ENCODE data around the gene MIB1.
A peak's percentile ranks its signal among the peaks of the same experiment; 100 is the strongest.

MIB1 gene

DNA sequence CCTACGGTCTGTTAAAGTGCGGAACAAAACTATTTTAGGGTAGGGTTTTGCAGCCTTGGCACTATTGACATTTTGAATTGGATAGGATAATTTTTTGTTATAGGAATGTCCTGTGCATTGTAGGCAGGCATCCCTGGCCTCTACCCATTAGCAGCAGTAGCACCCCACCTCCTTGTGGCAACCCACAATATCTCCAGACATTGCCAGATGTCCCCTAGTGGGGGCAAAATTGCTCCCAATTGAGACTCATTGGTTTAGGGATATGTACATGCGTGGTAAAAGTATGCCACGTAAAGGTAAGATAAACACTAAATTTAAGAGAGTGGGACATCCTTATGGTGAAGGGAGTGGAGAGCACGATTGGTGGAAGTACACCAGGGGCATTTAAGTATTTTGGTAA is 4.6 kb downstream of the MIB1 start:
- peaks cover 54% of the 10 kb centered on the region for H3K79me2 ChIP-seq (ENCODE audit: control insufficient read depth, insufficient read depth, low read length)
- no peaks in the 10 kb centered on the region for H3K27me3 ChIP-seq (ENCODE audit: insufficient read depth, low read length, poor library complexity)
- no peak overlapping the region for H4K5ac ChIP-seq (ENCODE audit: low read length)
- H3K27ac ChIP-seq (ENCODE audit: low read depth, low read length), result no peak overlapping the region
- no peak overlapping the region for H2AK5ac ChIP-seq (ENCODE audit: low read length)
- no peak overlapping the region for H2BK15ac ChIP-seq (replicated peaks; ENCODE audit: low read depth)
- peak; percentile 14 for DNase-seq
- H2BK5ac ChIP-seq (ENCODE audit: low read length), result no peak overlapping the region
- H3K4me3 ChIP-seq (ENCODE audit: low read length), result no peak overlapping the region
- no peak overlapping the region for H3K56ac ChIP-seq (ENCODE audit: low read length)
- no peak overlapping the region for H3K23ac ChIP-seq (ENCODE audit: low read length)
- H3K18ac ChIP-seq (ENCODE audit: low read length), result no peak overlapping the region
- H3K9ac ChIP-seq (ENCODE audit: low read length), result no peak overlapping the region
- H2BK120ac ChIP-seq (ENCODE audit: low read depth, low read length), result no peak overlapping the region
- H3K4me1 ChIP-seq (ENCODE audit: control insufficient read depth, low read depth, low read length), result no peaks in the 10 kb centered on the region
- no peak overlapping the region for H3K4ac ChIP-seq (ENCODE audit: low read depth, low read length)
- peaks cover 5% of the 10 kb centered on the region for H3K79me1 ChIP-seq (ENCODE audit: low read length)
- no peak overlapping the region for H3K4me2 ChIP-seq (ENCODE audit: low read length)
- H4K8ac ChIP-seq (ENCODE audit: low read depth, low read length), result peak overlapping the region; percentile 81
- WGBS (ENCODE audit: extremely low coverage, insufficient coverage, low lambda C conversion rate), result no CpG with 5 or more reads among the region's 5 CpGs
- no peaks in the 10 kb centered on the region for H3K36me3 ChIP-seq (ENCODE audit: control insufficient read depth, insufficient read depth, low read length)

GRCh38 chr18:21747268-21747667 is 6.7 kb downstream of the MIB1 start:
- Histone ChIP-seq H3K79me1 (ENCODE audit: low read length) (peaks cover 6% of the 10 kb centered on the region), H3K4me3 (ENCODE audit: low read length) (no peak overlapping the region), H3K56ac (ENCODE audit: low read length) (no peak overlapping the region), H3K23ac (ENCODE audit: low read length) (no peak overlapping the region), H2BK5ac (ENCODE audit: low read length) (no peak overlapping the region), H2BK120ac (ENCODE audit: low read depth, low read length) (no peak overlapping the region), H3K4ac (ENCODE audit: low read depth, low read length) (no peak overlapping the region), H4K5ac (ENCODE audit: low read length) (no peak overlapping the region), H3K4me2 (ENCODE audit: low read length) (no peak overlapping the region), H3K79me2 (ENCODE audit: control insufficient read depth, insufficient read depth, low read length) (peaks cover 50% of the 10 kb centered on the region), H4K8ac (ENCODE audit: low read depth, low read length) (no peak overlapping the region), H2AK5ac (ENCODE audit: low read length) (no peak overlapping the region), H3K18ac (ENCODE audit: low read length) (no peak overlapping the region), H3K9ac (ENCODE audit: low read length) (no peak overlapping the region), H3K36me3 (ENCODE audit: control insufficient read depth, insufficient read depth, low read length) (no peaks in the 10 kb centered on the region), H3K27ac (ENCODE audit: low read depth, low read length) (no peak overlapping the region), H3K4me1 (ENCODE audit: control insufficient read depth, low read depth, low read length) (no peaks in the 10 kb centered on the region), H3K27me3 (ENCODE audit: insufficient read depth, low read length, poor library complexity) (no peaks in the 10 kb centered on the region), H2BK15ac (replicated peaks; ENCODE audit: low read depth) (no peak overlapping the region)
- WGBS (ENCODE audit: extremely low coverage, insufficient coverage, low lambda C conversion rate), result no CpG with 5 or more reads among the region's 2 CpGs
- DNase-seq, result no peak

GRCh38 chr18:21747764-21748693 is 7.4 kb downstream of the MIB1 start:
- H3K4ac ChIP-seq (ENCODE audit: low read depth, low read length), result no peak overlapping the region
- H2AK5ac ChIP-seq (ENCODE audit: low read length), result no peak overlapping the region
- H3K27me3 ChIP-seq (ENCODE audit: insufficient read depth, low read length, poor library complexity), result no peaks in the 10 kb centered on the region
- H2BK120ac ChIP-seq (ENCODE audit: low read depth, low read length), result no peak overlapping the region
- no peak overlapping the region for H4K8ac ChIP-seq (ENCODE audit: low read depth, low read length)
- no peak overlapping the region for H2BK5ac ChIP-seq (ENCODE audit: low read length)
- no peak overlapping the region for H3K56ac ChIP-seq (ENCODE audit: low read length)
- no peak for DNase-seq
- H3K27ac ChIP-seq (ENCODE audit: low read depth, low read length), result no peak overlapping the region
- no peak overlapping the region for H3K4me3 ChIP-seq (ENCODE audit: low read length)
- H3K23ac ChIP-seq (ENCODE audit: low read length), result no peak overlapping the region
- no peaks in the 10 kb centered on the region for H3K4me1 ChIP-seq (ENCODE audit: control insufficient read depth, low read depth, low read length)
- H3K79me2 ChIP-seq (ENCODE audit: control insufficient read depth, insufficient read depth, low read length), result peaks cover 46% of the 10 kb centered on the region
- H4K5ac ChIP-seq (ENCODE audit: low read length), result no peak overlapping the region
- no peaks in the 10 kb centered on the region for H3K36me3 ChIP-seq (ENCODE audit: control insufficient read depth, insufficient read depth, low read length)
- H3K79me1 ChIP-seq (ENCODE audit: low read length), result peaks cover 6% of the 10 kb centered on the region
- no peak overlapping the region for H3K4me2 ChIP-seq (ENCODE audit: low read length)
- no CpG with 5 or more reads among the region's 2 CpGs for WGBS (ENCODE audit: extremely low coverage, insufficient coverage, low lambda C conversion rate)
- H3K9ac ChIP-seq (ENCODE audit: low read length), result no peak overlapping the region
- H2BK15ac ChIP-seq (replicated peaks; ENCODE audit: low read depth), result no peak overlapping the region
- no peak overlapping the region for H3K18ac ChIP-seq (ENCODE audit: low read length)

DNA sequence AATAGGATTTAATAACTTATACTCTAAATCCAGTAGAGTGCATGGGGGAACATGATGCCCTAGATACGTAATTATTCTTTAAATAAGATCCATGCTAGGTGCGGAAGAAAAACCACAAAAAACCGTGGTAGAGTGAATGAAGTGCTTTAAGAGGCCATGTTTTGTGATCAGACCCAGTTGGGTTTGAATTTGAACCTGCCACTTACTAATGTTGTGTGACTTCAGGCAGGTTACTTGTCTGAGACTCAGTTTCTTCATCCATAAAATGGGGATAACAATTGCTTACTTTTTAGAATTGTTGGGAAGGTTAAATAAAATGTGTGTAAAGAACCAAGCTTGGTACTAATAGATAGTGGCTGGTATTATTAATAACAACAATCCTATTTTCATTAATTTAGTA is 17.2 kb downstream of the MIB1 start:
- no peak overlapping the region for H3K9ac ChIP-seq (ENCODE audit: low read length)
- WGBS (ENCODE audit: extremely low coverage, insufficient coverage, low lambda C conversion rate), result no CpG with 5 or more reads among the region's 3 CpGs
- H3K27me3 ChIP-seq (ENCODE audit: insufficient read depth, low read length, poor library complexity), result no peaks in the 10 kb centered on the region
- no peak overlapping the region for H3K27ac ChIP-seq (ENCODE audit: low read depth, low read length)
- H2AK5ac ChIP-seq (ENCODE audit: low read length), result no peak overlapping the region
- no peak overlapping the region for H2BK120ac ChIP-seq (ENCODE audit: low read depth, low read length)
- H3K23ac ChIP-seq (ENCODE audit: low read length), result no peak overlapping the region
- H3K56ac ChIP-seq (ENCODE audit: low read length), result no peak overlapping the region
- DNase-seq, result no peak
- H3K4me3 ChIP-seq (ENCODE audit: low read length), result no peak overlapping the region
- H2BK5ac ChIP-seq (ENCODE audit: low read length), result no peak overlapping the region
- H2BK15ac ChIP-seq (replicated peaks; ENCODE audit: low read depth), result no peak overlapping the region
- H3K36me3 ChIP-seq (ENCODE audit: control insufficient read depth, insufficient read depth, low read length), result no peaks in the 10 kb centered on the region
- no peak overlapping the region for H3K18ac ChIP-seq (ENCODE audit: low read length)
- peaks cover 29% of the 10 kb centered on the region for H3K79me2 ChIP-seq (ENCODE audit: control insufficient read depth, insufficient read depth, low read length)
- no peak overlapping the region for H4K8ac ChIP-seq (ENCODE audit: low read depth, low read length)
- H3K4me1 ChIP-seq (ENCODE audit: control insufficient read depth, low read depth, low read length), result peaks cover 4% of the 10 kb centered on the region
- H4K5ac ChIP-seq (ENCODE audit: low read length), result no peak overlapping the region
- no peak overlapping the region for H3K4me2 ChIP-seq (ENCODE audit: low read length)
- H3K79me1 ChIP-seq (ENCODE audit: low read length), result peaks cover 10% of the 10 kb centered on the region
- no peak overlapping the region for H3K4ac ChIP-seq (ENCODE audit: low read depth, low read length)

- Histone ChIP-seq H3K23ac (ENCODE audit: low read length) (no peak overlapping the region), H3K18ac (ENCODE audit: low read length) (no peak overlapping the region), H2BK15ac (replicated peaks; ENCODE audit: low read depth) (no peak overlapping the region), H3K4me3 (ENCODE audit: low read length) (no peak overlapping the region), H4K5ac (ENCODE audit: low read length) (no peak overlapping the region), H2AK5ac (ENCODE audit: low read length) (no peak overlapping the region), H3K36me3 (ENCODE audit: control insufficient read depth, insufficient read depth, low read length) (no peaks in the 10 kb centered on the region), H2BK5ac (ENCODE audit: low read length) (no peak overlapping the region), H3K4ac (ENCODE audit: low read depth, low read length) (no peak overlapping the region), H3K9ac (ENCODE audit: low read length) (no peak overlapping the region), H2BK120ac (ENCODE audit: low read depth, low read length) (no peak overlapping the region), H3K56ac (ENCODE audit: low read length) (no peak overlapping the region), H3K4me2 (ENCODE audit: low read length) (no peak overlapping the region), H3K27me3 (ENCODE audit: insufficient read depth, low read length, poor library complexity) (no peaks in the 10 kb centered on the region), H3K79me2 (ENCODE audit: control insufficient read depth, insufficient read depth, low read length) (peaks cover 24% of the 10 kb centered on the region), H3K4me1 (ENCODE audit: control insufficient read depth, low read depth, low read length) (peaks cover 3% of the 10 kb centered on the region), H4K8ac (ENCODE audit: low read depth, low read length) (no peak overlapping the region), H3K27ac (ENCODE audit: low read depth, low read length) (no peak overlapping the region), H3K79me1 (ENCODE audit: low read length) (peaks cover 11% of the 10 kb centered on the region)
- WGBS (ENCODE audit: extremely low coverage, insufficient coverage, low lambda C conversion rate), result no CpG with 5 or more reads among the region's 2 CpGs
- DNase-seq, result no peak
Observed at GRCh38 chr18:21759836-21760235, 19.2 kb downstream of the MIB1 start.

GRCh38 chr18:21760321-21760720 is 19.7 kb downstream of the MIB1 start:
- Histone ChIP-seq H2AK5ac (ENCODE audit: low read length) (no peak overlapping the region), H3K4me3 (ENCODE audit: low read length) (no peak overlapping the region), H2BK120ac (ENCODE audit: low read depth, low read length) (no peak overlapping the region), H3K79me1 (ENCODE audit: low read length) (peaks cover 11% of the 10 kb centered on the region), H2BK15ac (replicated peaks; ENCODE audit: low read depth) (no peak overlapping the region), H3K79me2 (ENCODE audit: control insufficient read depth, insufficient read depth, low read length) (peaks cover 23% of the 10 kb centered on the region), H3K27me3 (ENCODE audit: insufficient read depth, low read length, poor library complexity) (no peaks in the 10 kb centered on the region), H3K36me3 (ENCODE audit: control insufficient read depth, insufficient read depth, low read length) (no peaks in the 10 kb centered on the region), H3K56ac (ENCODE audit: low read length) (no peak overlapping the region), H3K9ac (ENCODE audit: low read length) (no peak overlapping the region), H3K27ac (ENCODE audit: low read depth, low read length) (no peak overlapping the region), H3K4me2 (ENCODE audit: low read length) (no peak overlapping the region), H3K18ac (ENCODE audit: low read length) (no peak overlapping the region), H4K8ac (ENCODE audit: low read depth, low read length) (no peak overlapping the region), H4K5ac (ENCODE audit: low read length) (no peak overlapping the region), H3K23ac (ENCODE audit: low read length) (no peak overlapping the region), H3K4ac (ENCODE audit: low read depth, low read length) (no peak overlapping the region), H2BK5ac (ENCODE audit: low read length) (no peak overlapping the region), H3K4me1 (ENCODE audit: control insufficient read depth, low read depth, low read length) (peaks cover 3% of the 10 kb centered on the region)
- DNase-seq, result no peak
